ENCODE measurements around the gene ZNF718. TPM values are rescaled to one million over a fixed set of nuclear protein-coding genes. Genes with fewer than 3 reads are reported as not detected.

The ZNF718 gene
- total and polyA plus RNA-seq, 2 of the 8 experiments (the other 6 are each of a cell fraction or from before 2014, with no cell fraction given), result 3.3 to 19.5 TPM

- no peak overlapping the region for H3K9ac ChIP-seq (replicated peaks in 1 of 4; ENCODE audit: extremely low read depth in 1 of 4, low read depth in 3 of 4, low read length in 3 of 4)
- FAIRE-seq (no peak), DNase-seq (ENCODE audit: low read depth in 1 of 2, low spot score in 2 of 2) (peak in 1 of 2 experiments; percentile 23)
- no peak overlapping the region for H2BK12ac ChIP-seq (ENCODE audit: low read depth, low read length)
- H3K18ac ChIP-seq (ENCODE audit: extremely low read depth, low read length), result no peak overlapping the region
- H3K27ac ChIP-seq (ENCODE audit: low read depth, low read length), result no peak overlapping the region
- CTCF ChIA-PET (ENCODE audit: partially characterized antibody), result interaction anchor here (0.7 to 1.2 kb wide), 3 partner anchors 9 to 38 kb away, joined by 3 to 4 read pairs (median 4); no protein-coding TSS in a partner anchor
- H4K91ac ChIP-seq (replicated peaks; ENCODE audit: insufficient read length, low read length), result no peak overlapping the region
- H3K4me3 ChIP-seq (ENCODE audit: extremely low read depth in 1 of 4, insufficient read depth in 2 of 4, low read depth in 3 of 4, low read length in 4 of 4), result no peak overlapping the region
- H2BK20ac ChIP-seq (ENCODE audit: low read length), result no peak overlapping the region
- POLR2A ChIA-PET (ENCODE audit: partially characterized antibody), result interaction anchor here (0.6 to 3.1 kb wide), 8 partner anchors 9 to 71 kb away, joined by 3 to 16 read pairs (median 3); partner anchors contain the start of gene ZNF718
- no peak overlapping the region for H4K8ac ChIP-seq (ENCODE audit: extremely low read depth, insufficient read depth, low read length)
- no peak overlapping the region for H3K4me2 ChIP-seq (ENCODE audit: insufficient read depth in 1 of 2, low read depth in 2 of 2, low read length in 2 of 2)
- H2BK5ac ChIP-seq (ENCODE audit: low read depth, low read length), result no peak overlapping the region
- WGBS, 2 experiments (ENCODE audit: extremely low coverage in 1 of 2, insufficient coverage in 1 of 2, insufficient read length in 1 of 2, insufficient replicate concordance in 2 of 2, low coverage in 1 of 2, low lambda C conversion rate in 2 of 2, missing lambda C conversion rate in 1 of 2), result 76% methylated on average over 7 of the region's 7 CpGs; no CpG with 5 or more reads in 1 of the 2 experiments
- no peaks in the 10 kb centered on the region for H3K23me2 ChIP-seq (ENCODE audit: low read depth, low read length)
- H4K5ac ChIP-seq (ENCODE audit: insufficient read length, low read depth, low read length), result no peak overlapping the region
- no peak overlapping the region for H2BK15ac ChIP-seq (ENCODE audit: low read length)
- H3K27me3 ChIP-seq (replicated peaks in 1 of 4; ENCODE audit: control insufficient read depth in 3 of 4, extremely low read depth in 1 of 4, insufficient read depth in 3 of 4, low read length in 3 of 4), result no peaks in the 10 kb centered on the region; a peak in 1 of 7 replicates
- H2BK120ac ChIP-seq (replicated peaks; ENCODE audit: low read depth, low read length), result no peak overlapping the region
- peaks cover 20 to 23% of the 10 kb centered on the region in 2 experiments for H3K9me3 ChIP-seq (ENCODE audit: insufficient read depth in 2 of 2, low read depth in 1 of 2, low read length in 1 of 2)
- no peak overlapping the region for H3K23ac ChIP-seq (ENCODE audit: insufficient read length)
- no peak overlapping the region for H3K4ac ChIP-seq (replicated peaks; ENCODE audit: insufficient read length, low read depth, low read length)
- no peaks in the 10 kb centered on the region; the same call in 1 of the 2 replicates for H3K79me1 ChIP-seq (ENCODE audit: low read depth, low read length)
- H2AFZ ChIP-seq (ENCODE audit: low read length), result no peak overlapping the region
- H3K4me1 ChIP-seq (replicated peaks in 1 of 4; ENCODE audit: control insufficient read depth in 3 of 4, insufficient read depth in 4 of 4, low read length in 3 of 4), result 0 out of 7 replicates have a peak, but pooled peaks cover 0 to 3% (median 0%) of the 10 kb centered on the region in 4 experiments
- H3K79me2 ChIP-seq (ENCODE audit: control insufficient read depth in 1 of 2, insufficient read depth in 2 of 2, low read length in 2 of 2), result no peaks in the 10 kb centered on the region
- H3K56ac ChIP-seq (replicated peaks; ENCODE audit: insufficient read length, low read depth, low read length), result no peak overlapping the region
- TF ChIP-seq TEAD4 (IDR thresholded peaks at IDR 0.05; ENCODE audit: low read depth, low read length), result 0 out of 2 replicates have a peak, but pooled peaks have one; percentile 46
- no peak for TF ChIP-seq BACH1 (IDR thresholded peaks at IDR 0.05; ENCODE audit: low read length)
- no peak for TF ChIP-seq JUND (IDR thresholded peaks at IDR 0.05; ENCODE audit: low read length)
- no peak for TF ChIP-seq GTF2F1 (IDR thresholded peaks at IDR 0.05; ENCODE audit: borderline replicate concordance, low read depth, low read length)
- TF ChIP-seq EP300 (IDR thresholded peaks at IDR 0.05; ENCODE audit: borderline replicate concordance in 1 of 2, low read depth in 2 of 2, low read length in 2 of 2), result no peak
- H4K20me1 ChIP-seq (replicated peaks in 1 of 2; ENCODE audit: control insufficient read depth in 1 of 2, insufficient read depth in 2 of 2, low read length in 2 of 2), result no peaks in the 10 kb centered on the region
- H2AK5ac ChIP-seq (ENCODE audit: low read depth, low read length), result no peak overlapping the region
- H3K14ac ChIP-seq (ENCODE audit: insufficient read length), result no peak overlapping the region
- H3K36me3 ChIP-seq (ENCODE audit: control insufficient read depth in 2 of 4, insufficient read depth in 4 of 4, low read length in 3 of 4), result peaks cover 0 to 9% (median 3%) of the 10 kb centered on the region in 4 experiments; a peak in 3 of 8 replicates
Measured at GRCh38 chr4:173666-174314, 49.5 kb downstream of the ZNF718 start.
